Measurements from ENCODE around the gene SMARCA5.
"Not testable (repeated sequence)": the region's sequence is repeated elsewhere in the genome, so short reads cannot be mapped to it uniquely, and the experiment has no call there.

Gene SMARCA5

GRCh38 chr4:143513314-143514168, at the start of gene SMARCA5:
TSS of gene SMARCA5 (plus strand) at chr4:143513702. CDS start at chr4:143513925, 223 bp downstream.
- peak; percentile 96 to 97 for DNase-seq (ENCODE audit: low read depth in 2 of 2)

GRCh38 chr4:143473334-143474126, 40.0 kb upstream of the SMARCA5 start:
- DNase-seq (ENCODE audit: low read depth in 2 of 2) = no peak

- DNase-seq (ENCODE audit: low read depth in 2 of 2) = no peak
Observed at GRCh38 chr4:143477487-143477886, 36.0 kb upstream of the SMARCA5 start.

- DNase-seq (ENCODE audit: low read depth in 2 of 2) = no peak
Observed at GRCh38 chr4:143481361-143481760, 32.1 kb upstream of the SMARCA5 start.

GRCh38 chr4:143482840-143483239, 30.7 kb upstream of the SMARCA5 start:
- peak; percentile 10 to 32 for DNase-seq (ENCODE audit: low read depth in 2 of 2)

- DNase-seq (ENCODE audit: low read depth in 2 of 2) = no peak
Observed at GRCh38 chr4:143486314-143486713, 27.2 kb upstream of the SMARCA5 start.

- no peak for DNase-seq (ENCODE audit: low read depth in 2 of 2)
Observed at GRCh38 chr4:143488687-143489086, 24.8 kb upstream of the SMARCA5 start.

- DNase-seq (ENCODE audit: low read depth in 2 of 2) = no peak
Observed at GRCh38 chr4:143489106-143489505, 24.4 kb upstream of the SMARCA5 start.

GRCh38 chr4:143498021-143498420, 15.5 kb upstream of the SMARCA5 start:
- no peak for DNase-seq (ENCODE audit: low read depth in 2 of 2)

- no peak for DNase-seq (ENCODE audit: low read depth in 2 of 2)
Observed at GRCh38 chr4:143502231-143502630, 11.3 kb upstream of the SMARCA5 start.

- no peak for DNase-seq (ENCODE audit: low read depth in 2 of 2)
Observed at GRCh38 chr4:143506031-143506430, 7.5 kb upstream of the SMARCA5 start.

- DNase-seq (ENCODE audit: low read depth in 2 of 2) = no peak
Observed at GRCh38 chr4:143511906-143512305, 1.6 kb upstream of the SMARCA5 start.

- no peak for DNase-seq (ENCODE audit: low read depth in 2 of 2)
Observed at GRCh38 chr4:143512978-143513313, 556 bp upstream of the SMARCA5 start.

- DNase-seq (ENCODE audit: low read depth in 2 of 2) = no peak
Observed at GRCh38 chr4:143514169-143514495, 630 bp downstream of the SMARCA5 start.

- DNase-seq (ENCODE audit: low read depth in 2 of 2) = peak in 1 of 2 experiments; percentile 11
Observed at GRCh38 chr4:143514497-143514896, 995 bp downstream of the SMARCA5 start.

- no peak for DNase-seq (ENCODE audit: low read depth in 2 of 2)
Observed at GRCh38 chr4:143514901-143515300, 1.4 kb downstream of the SMARCA5 start.

GRCh38 chr4:143515905-143516304, 2.4 kb downstream of the SMARCA5 start:
- DNase-seq (ENCODE audit: low read depth in 2 of 2) = no peak

- no peak for DNase-seq (ENCODE audit: low read depth in 2 of 2)
Observed at GRCh38 chr4:143517764-143518163, 4.3 kb downstream of the SMARCA5 start.

- no peak for DNase-seq (ENCODE audit: low read depth in 2 of 2)
Observed at GRCh38 chr4:143524211-143524610, 10.7 kb downstream of the SMARCA5 start.

GRCh38 chr4:143528046-143528445, 14.5 kb downstream of the SMARCA5 start:
- DNase-seq (ENCODE audit: low read depth in 2 of 2) = not testable (repeated sequence)

- no peak for DNase-seq (ENCODE audit: low read depth in 2 of 2)
Observed at GRCh38 chr4:143531380-143531779, 17.9 kb downstream of the SMARCA5 start.

GRCh38 chr4:143531788-143532491, 18.4 kb downstream of the SMARCA5 start:
- no peak for DNase-seq (ENCODE audit: low read depth in 2 of 2)
